Upper lobe of left lung (tissue), 4 donors: ENCODE measurements around the gene GJB6.

ENCODE experiments used
- CTCF ChIP-seq, 6 experiments: fragments of 450-650 bp in 4 of 6; fragments of 200-600 bp in 2 of 6; sonication (generic) in 2 of 6; IDR thresholded peaks; one replicate each; pipeline ENCODE4 v1.5.1; 2016 to 2019; ENCODE audit warnings: antibody characterized with exemption in 6 of 6
- EP300 ChIP-seq, 4 donors: sonication (generic); formaldehyde crosslinking; IDR thresholded peaks; one replicate each; pipeline ENCODE4 v1.5.1; 2017; ENCODE audit warnings: antibody characterized with exemption in 4 of 4, control low read depth in 2 of 4
- POLR2A ChIP-seq, 4 donors: fragments of 450-650 bp; IDR thresholded peaks; one replicate each; pipeline ENCODE4 v1.5.1; 2016 to 2017; ENCODE audit warnings: antibody characterized with exemption in 4 of 4, mild to moderate bottlenecking in 2 of 4
- POLR2AphosphoS5 ChIP-seq, 2 donors: sonication (generic); formaldehyde crosslinking; IDR thresholded peaks; one replicate each; pipeline ENCODE4 v1.5.1; 2017; ENCODE audit warnings: antibody characterized with exemption in 2 of 2

GRCh38 chr13:20191311-20192157 lies 40.6 kb downstream of the GJB6 start:
- no peak for TF ChIP-seq EP300 (IDR thresholded peaks at IDR 0.05)
- no peak for TF ChIP-seq CTCF (IDR thresholded peaks at IDR 0.05)
- TF ChIP-seq POLR2A (IDR thresholded peaks at IDR 0.05), result no peak
- no peak for TF ChIP-seq POLR2AphosphoS5 (IDR thresholded peaks at IDR 0.05)
